Stimulated activated CD8-positive, alpha-beta memory T cell treated with anti-CD3 and anti-CD28 coated beads, Interleukin-15, amount 100 ng/mL, for 24 hours (primary cell): ENCODE results near the gene SMYD4.

Source experiments
- DNase-seq: peaks from one replicate; pipeline ENCODE4 v3.0.0-alpha.2; 2020; ENCODE audit warnings: low read depth

SMYD4 gene

GRCh38 chr17:1729966-1730325 lies 99.8 kb downstream of the SMYD4 start:
- no peak for DNase-seq
